SK-N-MC (cell line): ENCODE measurements around the gene PCSK6.

Experiments used
- EZH2 ChIP-seq: fragments of 200-600 bp; sonication (generic); IDR thresholded peaks from one replicate; pipeline ENCODE4 v1.6.1; 2017; ENCODE audit warnings: antibody characterized with exemption
- FOXP2 ChIP-seq: optimal IDR thresholded peaks from 2 replicates; pipeline ENCODE3; 2011; ENCODE audit warnings: mild to moderate bottlenecking, moderate library complexity; ENCODE audit not compliant: insufficient read depth; ENCODE audit errors: extremely low read length, control extremely low read depth
- POLR2AphosphoS5 ChIP-seq: IDR thresholded peaks from 2 replicates; pipeline ENCODE4 v1.6.1; 2012; ENCODE audit warnings: mild to moderate bottlenecking, low read depth, low read length, borderline replicate concordance

GRCh38 chr15:101477851-101478362 lies 11.6 kb downstream of the PCSK6 start:
- no peak for TF ChIP-seq POLR2AphosphoS5
- TF ChIP-seq EZH2, result no peak
- no peak for TF ChIP-seq FOXP2
